GM21423 (cell line): ENCODE results near the gene DUSP14.

Experiments
- ATAC-seq: cut with Tn5 transposase; IDR thresholded peaks from one replicate; pipeline ENCODE4 v1.9.1; 2021; ENCODE audit warnings: mild to moderate bottlenecking, moderate library complexity; ENCODE audit not compliant: unreplicated experiment

The DUSP14 gene

DNA sequence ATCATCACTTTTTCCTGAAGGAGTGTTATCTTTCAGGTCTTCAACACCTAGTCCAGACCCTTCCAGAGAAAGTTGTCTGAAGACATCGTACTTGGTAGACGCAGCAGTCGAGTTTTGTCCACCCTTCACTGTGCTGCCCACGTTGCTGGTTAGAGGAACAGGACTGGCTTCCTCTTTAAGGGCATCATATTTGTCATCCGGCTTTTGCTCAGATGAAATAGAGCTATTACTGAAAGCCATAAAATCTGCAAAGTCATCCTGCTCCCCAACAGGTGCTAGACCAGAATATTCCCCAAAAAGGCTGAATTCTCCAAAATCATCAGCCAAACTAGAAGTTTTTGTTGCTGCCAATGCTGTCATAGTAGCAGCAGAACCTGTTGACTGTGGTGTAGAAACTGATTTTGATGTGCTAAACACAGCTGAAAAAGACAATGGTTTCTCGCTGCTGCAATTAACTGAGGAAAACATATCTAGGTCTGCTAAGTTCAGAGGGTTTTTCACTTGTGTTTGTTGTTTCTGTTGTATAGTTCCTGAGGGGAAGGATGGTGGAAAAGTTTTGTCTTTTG is 63.8 kb downstream of the DUSP14 start:
- ATAC-seq, result no peak

DNA sequence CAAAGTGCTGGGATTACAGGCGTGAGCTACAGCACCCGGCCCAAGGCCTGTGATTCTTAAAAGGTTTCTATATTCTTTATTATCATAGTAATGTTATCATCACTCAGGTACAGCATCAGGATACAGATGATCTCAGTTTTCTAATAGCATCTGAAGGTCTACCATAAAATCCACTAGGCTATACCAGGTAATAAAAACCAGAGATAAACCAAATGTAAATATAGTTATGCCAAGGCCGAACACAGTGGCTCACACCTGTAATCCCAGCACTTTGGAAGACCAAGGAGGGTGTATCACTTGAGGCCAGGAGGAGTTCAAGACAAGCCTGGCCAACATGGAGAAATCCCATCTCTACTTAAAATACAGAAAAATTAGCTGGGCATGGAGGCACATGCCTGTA is 65.7 kb downstream of the DUSP14 start:
- no peak for ATAC-seq

DNA sequence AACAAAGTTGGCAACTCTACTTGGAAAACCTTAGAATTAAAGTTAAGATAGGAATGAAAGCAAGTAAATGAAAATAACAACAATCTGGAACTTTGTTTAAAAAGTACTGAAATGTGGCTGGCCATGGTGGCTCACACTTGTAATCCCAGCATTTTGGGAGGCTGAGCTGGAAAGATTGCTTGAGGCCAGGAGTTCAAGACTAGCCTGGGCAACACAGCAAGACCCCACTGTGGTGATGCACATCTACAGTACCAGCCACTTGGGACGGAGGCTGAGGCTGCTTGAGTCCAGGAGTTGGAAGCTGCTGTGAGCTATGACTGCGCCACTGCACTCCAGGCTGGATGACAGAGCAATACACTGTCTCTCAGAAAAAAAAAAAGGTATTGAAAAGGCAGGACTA is 67.8 kb downstream of the DUSP14 start:
- no peak for ATAC-seq

DNA sequence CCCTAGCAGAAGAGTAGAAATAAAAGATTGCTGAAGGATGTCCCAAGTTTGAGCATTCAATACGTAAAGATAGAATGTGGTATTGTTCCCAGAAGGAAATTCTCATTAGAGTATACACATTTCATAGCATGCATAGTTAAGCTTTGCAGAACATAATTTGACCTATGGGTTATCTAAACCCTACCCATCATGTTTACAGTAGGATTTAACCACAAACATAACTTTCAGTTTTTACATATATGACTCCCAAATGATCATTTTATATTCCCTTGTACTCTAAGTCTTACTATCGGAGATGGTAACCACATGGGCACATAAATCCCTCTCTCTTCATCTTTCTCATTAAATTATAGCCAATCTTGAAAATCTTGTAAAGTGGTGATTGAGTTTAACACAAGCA is 68.6 kb downstream of the DUSP14 start:
- ATAC-seq, result no peak

DNA sequence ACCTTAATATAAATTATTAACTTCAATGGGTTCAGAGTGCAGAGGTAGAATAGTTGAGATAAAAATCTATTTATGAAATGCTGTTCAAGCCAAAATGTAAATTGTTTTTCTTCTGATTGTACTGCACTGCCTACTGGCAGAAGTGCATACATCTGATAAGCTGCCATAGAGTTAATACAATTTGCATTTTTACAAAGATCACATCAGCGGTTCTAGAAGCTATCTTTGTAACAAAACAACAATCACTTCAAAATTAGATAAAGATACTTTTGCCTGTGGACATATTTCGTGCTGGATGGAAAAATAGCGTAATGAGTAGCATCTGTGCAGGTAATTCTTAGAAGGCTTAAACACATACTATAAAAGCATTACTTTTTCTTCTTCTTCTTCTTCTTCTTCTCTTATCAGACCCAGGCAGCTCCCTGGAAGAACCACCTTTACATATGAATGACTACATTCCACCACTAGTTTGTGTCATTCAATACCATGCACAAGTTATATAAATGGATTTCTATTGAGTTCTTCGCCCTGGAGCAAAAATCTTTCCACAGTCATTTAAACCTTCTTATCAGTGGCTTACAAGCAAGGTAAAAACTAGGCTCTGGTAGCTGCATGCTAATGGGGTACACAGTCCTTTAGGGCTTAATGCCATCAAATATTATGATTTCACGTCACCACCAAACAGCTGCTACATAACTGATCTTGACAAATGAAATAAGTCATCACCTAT is 72.5 kb downstream of the DUSP14 start:
- ATAC-seq, result no peak
